Measurements from ENCODE around the gene LRMDA. TPM values are rescaled to one million over a fixed set of nuclear protein-coding genes. Genes with fewer than 3 reads are reported as not detected.

LRMDA gene
- total RNA-seq, 4 donors from 2014 or later = 0.88 to 14.1 (median 5.1) TPM; not detected in 1

DNA sequence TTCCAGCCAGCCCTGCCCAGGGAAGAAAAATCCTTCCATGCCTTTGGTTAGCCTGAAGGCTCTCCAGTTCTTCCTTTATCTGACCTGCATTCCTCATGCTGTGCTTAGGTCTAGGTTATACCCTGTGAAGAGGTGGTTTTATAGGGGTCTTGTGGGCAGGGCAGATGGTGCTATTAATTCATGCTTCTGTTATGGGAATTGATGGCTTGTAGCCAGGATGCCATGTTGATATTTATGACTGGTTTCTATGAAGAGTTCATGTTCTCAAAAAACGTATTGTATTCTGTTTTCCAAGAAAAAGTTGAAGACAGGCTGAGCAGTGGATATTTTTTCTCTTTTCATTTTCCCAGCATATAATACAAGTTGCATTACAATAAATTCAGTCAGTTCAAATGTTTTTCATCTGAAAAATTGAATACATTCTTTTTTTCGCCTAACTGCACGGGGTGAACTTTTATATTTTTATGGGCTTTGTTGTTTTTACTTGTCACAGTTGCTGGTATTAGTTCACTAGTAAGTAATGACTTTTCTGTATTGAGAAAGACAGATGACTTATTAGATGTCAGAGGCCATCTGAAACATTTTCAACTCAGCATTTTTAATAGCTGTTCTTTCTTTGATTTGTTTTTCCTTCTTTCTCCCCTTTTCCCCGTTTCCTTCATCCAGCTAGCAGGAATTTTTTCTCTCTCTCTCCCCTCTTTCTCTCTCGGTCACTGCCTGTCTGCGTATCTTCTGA lies 322.8 kb downstream of the LRMDA start:
- DNase-seq = no peak
- Histone ChIP-seq H3K36me3 (no peaks in the 10 kb centered on the region), H3K9me3 (no peaks in the 10 kb centered on the region), H3K27me3 (no peaks in the 10 kb centered on the region), H3K27ac (no peak overlapping the region), H3K4me3 (no peak overlapping the region), H3K4me1 (peaks cover 0 to 6% (median 0%) of the 10 kb centered on the region in 3 donors)
- TF ChIP-seq, protein P1, sequence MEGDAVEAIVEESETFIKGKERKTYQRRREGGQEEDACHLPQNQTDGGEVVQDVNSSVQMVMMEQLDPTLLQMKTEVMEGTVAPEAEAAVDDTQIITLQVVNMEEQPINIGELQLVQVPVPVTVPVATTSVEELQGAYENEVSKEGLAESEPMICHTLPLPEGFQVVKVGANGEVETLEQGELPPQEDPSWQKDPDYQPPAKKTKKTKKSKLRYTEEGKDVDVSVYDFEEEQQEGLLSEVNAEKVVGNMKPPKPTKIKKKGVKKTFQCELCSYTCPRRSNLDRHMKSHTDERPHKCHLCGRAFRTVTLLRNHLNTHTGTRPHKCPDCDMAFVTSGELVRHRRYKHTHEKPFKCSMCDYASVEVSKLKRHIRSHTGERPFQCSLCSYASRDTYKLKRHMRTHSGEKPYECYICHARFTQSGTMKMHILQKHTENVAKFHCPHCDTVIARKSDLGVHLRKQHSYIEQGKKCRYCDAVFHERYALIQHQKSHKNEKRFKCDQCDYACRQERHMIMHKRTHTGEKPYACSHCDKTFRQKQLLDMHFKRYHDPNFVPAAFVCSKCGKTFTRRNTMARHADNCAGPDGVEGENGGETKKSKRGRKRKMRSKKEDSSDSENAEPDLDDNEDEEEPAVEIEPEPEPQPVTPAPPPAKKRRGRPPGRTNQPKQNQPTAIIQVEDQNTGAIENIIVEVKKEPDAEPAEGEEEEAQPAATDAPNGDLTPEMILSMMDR (IDR thresholded peaks at IDR 0.05) = no peak
- TF ChIP-seq POLR2A (IDR thresholded peaks at IDR 0.05) = no peak
- WGBS, 2 donors = 61 to 68% methylated on average over 6 of the region's 6 CpGs
- intact Hi-C loops (cut with DNase I) = no loop called here

DNA sequence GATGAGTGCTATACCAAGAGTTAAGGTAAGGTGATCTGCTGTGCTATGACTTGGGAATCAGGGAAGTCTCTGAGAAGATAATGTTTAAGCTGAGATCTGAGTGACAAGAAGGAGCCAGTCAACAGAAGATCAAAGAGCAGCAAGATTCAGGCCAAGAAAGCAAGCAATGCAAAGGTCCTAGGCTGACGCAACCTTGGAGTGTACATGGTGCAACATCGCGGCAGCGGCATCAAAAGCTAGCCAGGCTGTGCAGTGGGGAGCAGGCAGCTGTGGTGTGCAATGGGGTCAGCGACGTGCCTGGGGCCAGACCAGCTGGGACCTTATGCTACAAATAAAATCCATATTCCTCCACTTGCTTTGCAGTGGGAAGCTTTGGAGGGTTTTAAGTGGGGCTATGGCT lies 324.1 kb downstream of the LRMDA start:
- Histone ChIP-seq H3K4me3 (no peak overlapping the region), H3K27me3 (no peaks in the 10 kb centered on the region), H3K4me1 (peaks cover 0 to 6% (median 0%) of the 10 kb centered on the region in 3 donors), H3K27ac (no peak overlapping the region), H3K36me3 (no peaks in the 10 kb centered on the region), H3K9me3 (no peaks in the 10 kb centered on the region)
- intact Hi-C loops (cut with DNase I) = no loop called here
- 71 to 76% methylated on average over 6 of the region's 6 CpGs for WGBS, 2 donors
- TF ChIP-seq POLR2A (IDR thresholded peaks at IDR 0.05) = no peak
- TF ChIP-seq, protein P1 (IDR thresholded peaks at IDR 0.05) = no peak
- no peak for DNase-seq

DNA sequence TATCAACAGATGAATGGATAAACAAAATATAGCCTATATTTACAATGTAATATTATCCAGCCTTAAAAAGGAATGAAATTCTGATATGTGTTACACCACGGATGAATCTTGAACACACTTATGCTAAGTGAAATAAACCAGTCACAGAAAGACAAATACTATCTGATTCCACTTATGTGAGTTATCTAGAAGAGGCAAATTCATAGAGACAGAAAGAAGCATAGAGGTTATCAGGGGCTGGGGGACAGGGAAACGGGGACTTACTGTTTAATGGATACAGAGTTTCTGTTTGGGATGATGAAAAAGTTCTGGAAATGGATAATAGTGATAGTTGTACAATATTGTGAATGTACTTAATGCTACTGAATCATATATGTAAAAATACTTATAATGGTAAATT lies 329.9 kb downstream of the LRMDA start:
- 75 to 93% methylated on average over 2 of the region's 2 CpGs for WGBS, 2 donors

DNA sequence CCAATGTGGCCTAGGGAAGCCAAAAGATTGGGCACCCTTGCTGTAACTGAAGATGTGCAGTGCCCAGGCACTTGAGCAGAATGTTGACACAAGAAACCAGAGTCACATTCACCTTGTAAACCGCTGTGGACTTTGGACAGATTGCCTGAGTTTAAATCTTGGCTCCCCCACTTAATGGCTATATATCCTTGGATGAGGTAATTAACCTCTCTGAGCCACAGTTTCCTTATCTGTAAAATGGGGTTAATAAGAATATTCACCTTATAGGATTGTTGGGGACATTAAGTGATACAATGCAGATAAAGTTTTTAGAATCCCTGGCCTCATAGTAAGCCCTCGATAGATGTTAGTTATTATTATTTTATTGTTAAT lies 331.0 kb downstream of the LRMDA start:
- TF ChIP-seq, protein P1 (IDR thresholded peaks at IDR 0.05) = no peak
- no peak for TF ChIP-seq POLR2A (IDR thresholded peaks at IDR 0.05)
- no peaks in the 10 kb centered on the region for H3K27me3 ChIP-seq
- no peak for DNase-seq
- H3K27ac ChIP-seq = no peak overlapping the region
- WGBS, 2 donors = 94% methylated on average over 2 of the region's 2 CpGs
- intact Hi-C loops (cut with DNase I) = no loop called here
- peaks cover 0 to 6% (median 2%) of the 10 kb centered on the region in 3 donors for H3K4me1 ChIP-seq
- no peak overlapping the region for H3K4me3 ChIP-seq
- H3K9me3 ChIP-seq = no peaks in the 10 kb centered on the region
- H3K36me3 ChIP-seq = no peaks in the 10 kb centered on the region

More for the DNA sequence above, 329.9 kb downstream of the LRMDA start:
- no peaks in the 10 kb centered on the region for H3K9me3 ChIP-seq
- DNase-seq = no peak
- no peak overlapping the region for H3K4me3 ChIP-seq
- H3K27me3 ChIP-seq = no peaks in the 10 kb centered on the region
- peaks cover 0 to 6% (median 2%) of the 10 kb centered on the region in 3 donors for H3K4me1 ChIP-seq
- intact Hi-C loops (cut with DNase I) = no loop called here
- H3K27ac ChIP-seq = no peak overlapping the region
- H3K36me3 ChIP-seq = no peaks in the 10 kb centered on the region
- no peak for TF ChIP-seq POLR2A (IDR thresholded peaks at IDR 0.05)
- TF ChIP-seq, protein P1 (IDR thresholded peaks at IDR 0.05) = no peak

DNA sequence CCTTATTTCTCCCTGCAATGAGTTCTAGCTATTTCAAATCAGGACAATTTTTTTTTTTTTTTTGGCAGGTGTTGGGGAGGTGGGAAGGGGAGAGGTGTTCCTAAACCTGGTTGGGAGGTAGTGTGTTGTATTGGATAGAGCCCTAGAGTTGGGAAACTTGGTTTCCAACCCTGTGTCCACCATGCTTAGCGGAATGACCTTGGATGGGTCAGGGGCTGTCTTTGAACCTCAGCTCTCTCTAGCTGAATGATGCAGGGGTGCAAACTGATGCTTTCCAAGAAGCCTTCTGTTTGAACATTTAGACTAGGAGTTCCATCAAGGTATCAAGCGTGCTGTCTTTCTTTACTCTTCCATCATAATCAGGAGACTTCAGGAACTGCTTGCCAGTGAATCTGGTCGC lies 332.2 kb downstream of the LRMDA start:
- 85 to 97% methylated on average over 3 of the region's 3 CpGs for WGBS, 2 donors
- intact Hi-C loops (cut with DNase I) = no loop called here
- H3K27me3 ChIP-seq = no peaks in the 10 kb centered on the region
- H3K9me3 ChIP-seq = no peaks in the 10 kb centered on the region
- no peak for TF ChIP-seq POLR2A (IDR thresholded peaks at IDR 0.05)
- TF ChIP-seq, protein P1 (IDR thresholded peaks at IDR 0.05) = no peak
- H3K36me3 ChIP-seq = no peaks in the 10 kb centered on the region
- H3K4me1 ChIP-seq = peaks cover 0 to 6% (median 2%) of the 10 kb centered on the region in 3 donors
- H3K27ac ChIP-seq = no peak overlapping the region
- DNase-seq = no peak
- no peak overlapping the region for H3K4me3 ChIP-seq
